IMR-90 (cell line): Measurements from ENCODE around the gene IRAK1. TPM values are rescaled to one million over a fixed set of nuclear protein-coding genes. Genes with fewer than 3 reads are reported as not detected.

Source experiments
- polyA plus RNA-seq, 3 experiments: library from polyadenylated mRNA; depleted of rRNA; stranded (reverse); fragments of >200 nt; gene quantifications; 2 replicates each; pipeline ENCODE4 v1.2.3, GENCODE V29; 2012; ENCODE audit warnings: low replicate concordance in 1 of 3
- total RNA-seq: library from RNA; depleted of rRNA; stranded (reverse); fragments of >200 nt; gene quantifications from 2 replicates; pipeline ENCODE4 v1.2.3, GENCODE V29; 2012
- TF ChIP-seq, protein P1 (sequence below): fragments of 150-350 bp; IDR thresholded peaks from 2 replicates; pipeline ENCODE4 v1.6.1; 2017; ENCODE audit warnings: mild to moderate bottlenecking, antibody characterized with exemption, low read length, low read depth

Gene IRAK1
- total and polyA plus RNA-seq, 2 of the 4 experiments (the other 2 are of a cell fraction): 33.3 to 50.2 TPM

DNA sequence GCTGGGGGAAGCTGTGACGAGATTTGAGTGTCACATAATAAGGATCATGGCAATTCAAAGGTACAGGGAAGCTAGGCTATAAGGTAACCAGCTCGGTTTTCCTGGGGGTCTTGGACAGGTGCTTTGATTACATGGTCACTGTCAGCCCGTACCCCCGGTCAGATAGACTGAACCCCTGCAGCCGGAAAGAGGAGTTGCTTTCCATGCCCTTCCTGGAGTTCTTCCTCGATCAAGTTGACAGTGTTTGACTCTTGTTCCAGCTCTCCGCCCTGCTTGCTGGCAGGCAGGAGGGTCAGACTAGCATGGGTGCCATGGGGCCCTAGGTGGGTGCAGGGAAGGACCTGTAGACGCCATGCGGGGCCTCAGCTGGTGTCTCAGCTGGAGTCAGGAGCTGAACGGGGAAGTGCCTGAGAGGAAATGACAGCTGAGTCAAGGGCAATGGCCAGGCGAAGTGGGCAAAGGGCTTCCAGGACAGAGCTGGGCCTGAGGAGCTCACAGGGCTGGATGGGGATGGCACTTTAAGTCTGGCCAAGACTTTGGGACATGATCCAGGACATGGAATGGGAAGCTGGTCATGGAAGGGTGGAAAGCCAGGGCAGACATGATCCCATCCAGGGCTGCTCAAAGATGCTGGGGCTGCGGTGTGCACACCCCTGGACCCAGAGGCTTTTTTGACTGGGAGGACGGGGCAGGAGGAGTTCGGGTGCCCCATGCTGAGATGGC is 45.5 kb downstream of the IRAK1 start (continued):
- TF ChIP-seq, protein P1, sequence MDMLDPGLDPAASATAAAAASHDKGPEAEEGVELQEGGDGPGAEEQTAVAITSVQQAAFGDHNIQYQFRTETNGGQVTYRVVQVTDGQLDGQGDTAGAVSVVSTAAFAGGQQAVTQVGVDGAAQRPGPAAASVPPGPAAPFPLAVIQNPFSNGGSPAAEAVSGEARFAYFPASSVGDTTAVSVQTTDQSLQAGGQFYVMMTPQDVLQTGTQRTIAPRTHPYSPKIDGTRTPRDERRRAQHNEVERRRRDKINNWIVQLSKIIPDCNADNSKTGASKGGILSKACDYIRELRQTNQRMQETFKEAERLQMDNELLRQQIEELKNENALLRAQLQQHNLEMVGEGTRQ: no peak
